Fibroblast of lung (primary cell): ENCODE results near the gene CDYL.

Experiments used
- EZH2 ChIP-seq: IDR thresholded peaks from 2 replicates; pipeline ENCODE4 v1.5.1; 2012; ENCODE audit warnings: low read length, control low read depth, mild to moderate bottlenecking; ENCODE audit errors: missing control alignments
- TF ChIP-seq, protein P1 (sequence below), 2 donors: IDR thresholded peaks in 1 of 2; conservative IDR thresholded peaks in 1 of 2; 1 replicate in 1 of 2; 2 replicates in 1 of 2; pipeline ENCODE4 v1.5.1; 2011 to 2012; ENCODE audit warnings: low read length in 2 of 2, control low read depth in 1 of 2, inconsistent platforms in 1 of 2, low read depth in 1 of 2, mild to moderate bottlenecking in 1 of 2

DNA sequence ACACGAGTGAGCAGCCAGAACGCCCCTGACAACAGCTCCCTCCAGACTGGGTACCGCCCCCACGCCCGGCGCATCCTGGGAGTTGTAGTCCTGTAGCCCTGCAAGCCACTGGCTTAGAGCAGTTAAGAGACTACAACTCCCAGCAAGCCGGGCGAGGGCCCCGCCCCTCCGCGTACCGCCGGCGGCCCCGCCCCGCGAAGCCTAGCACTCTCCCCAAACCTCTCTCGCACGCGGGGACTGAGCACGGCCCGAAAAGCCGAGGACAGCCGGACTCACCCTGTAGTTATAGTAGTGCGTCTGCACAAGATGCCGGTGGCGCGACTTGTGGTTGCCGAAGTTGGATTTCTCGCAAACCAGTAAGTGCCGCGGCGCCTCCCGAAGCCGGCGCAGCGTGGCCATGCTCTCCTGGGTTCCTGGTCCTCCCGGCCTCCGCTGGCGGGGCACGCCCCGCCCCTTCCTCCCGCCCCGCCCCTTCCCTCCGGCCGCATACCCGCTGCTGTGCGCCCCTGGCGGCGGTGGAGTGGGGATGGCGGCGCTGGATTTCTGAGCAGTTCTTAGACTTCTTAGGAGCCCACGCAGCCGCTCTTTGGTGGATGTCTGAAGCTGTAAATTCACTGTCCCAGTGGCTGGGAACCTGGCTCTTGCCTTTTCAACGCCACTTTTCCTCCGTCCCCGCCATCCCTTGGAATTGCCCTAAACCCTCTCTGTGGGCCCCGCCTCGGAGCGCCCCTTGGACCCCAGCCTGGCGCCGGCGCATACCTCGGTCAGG is 227.6 kb downstream of the CDYL start, which contains the start of gene RPP40:
- TF ChIP-seq, protein P1, sequence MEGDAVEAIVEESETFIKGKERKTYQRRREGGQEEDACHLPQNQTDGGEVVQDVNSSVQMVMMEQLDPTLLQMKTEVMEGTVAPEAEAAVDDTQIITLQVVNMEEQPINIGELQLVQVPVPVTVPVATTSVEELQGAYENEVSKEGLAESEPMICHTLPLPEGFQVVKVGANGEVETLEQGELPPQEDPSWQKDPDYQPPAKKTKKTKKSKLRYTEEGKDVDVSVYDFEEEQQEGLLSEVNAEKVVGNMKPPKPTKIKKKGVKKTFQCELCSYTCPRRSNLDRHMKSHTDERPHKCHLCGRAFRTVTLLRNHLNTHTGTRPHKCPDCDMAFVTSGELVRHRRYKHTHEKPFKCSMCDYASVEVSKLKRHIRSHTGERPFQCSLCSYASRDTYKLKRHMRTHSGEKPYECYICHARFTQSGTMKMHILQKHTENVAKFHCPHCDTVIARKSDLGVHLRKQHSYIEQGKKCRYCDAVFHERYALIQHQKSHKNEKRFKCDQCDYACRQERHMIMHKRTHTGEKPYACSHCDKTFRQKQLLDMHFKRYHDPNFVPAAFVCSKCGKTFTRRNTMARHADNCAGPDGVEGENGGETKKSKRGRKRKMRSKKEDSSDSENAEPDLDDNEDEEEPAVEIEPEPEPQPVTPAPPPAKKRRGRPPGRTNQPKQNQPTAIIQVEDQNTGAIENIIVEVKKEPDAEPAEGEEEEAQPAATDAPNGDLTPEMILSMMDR (conservative IDR thresholded peaks at IDR 0.05 in 1 of 2, IDR thresholded peaks at IDR 0.05 in 1 of 2; ENCODE audit: low read depth in 1 of 2, low read length in 2 of 2) = peak; percentile 66 to 71
- no peak for TF ChIP-seq EZH2
